ENCODE measurements around the gene TM9SF1.

The TM9SF1 gene

GRCh38 chr14:24178399-24179178 is 16.7 kb downstream of the TM9SF1 start:
- no peak for DNase-seq (ENCODE audit: low read depth)

- no peak for DNase-seq (ENCODE audit: low read depth)
These were observed 17.4 kb downstream of the TM9SF1 start for GRCh38 chr14:24177891-24178290.

GRCh38 chr14:24177041-24177825 is 18.0 kb downstream of the TM9SF1 start:
- DNase-seq (ENCODE audit: low read depth), result no peak

GRCh38 chr14:24176599-24176998 is 18.6 kb downstream of the TM9SF1 start:
- DNase-seq (ENCODE audit: low read depth), result no peak

- DNase-seq (ENCODE audit: low read depth), result no peak
These were observed 22.4 kb downstream of the TM9SF1 start for GRCh38 chr14:24172871-24173281.

GRCh38 chr14:24172261-24172860 is 22.9 kb downstream of the TM9SF1 start:
- no peak for DNase-seq (ENCODE audit: low read depth)

- peak; percentile 49 for DNase-seq (ENCODE audit: low read depth)
These were observed 23.6 kb downstream of the TM9SF1 start, which contains the start of gene REC8 for GRCh38 chr14:24171422-24172260. TSS of gene REC8 (plus strand) at chr14:24172080. CDS start at chr14:24172553, 473 bp downstream.

GRCh38 chr14:24167469-24168114 is 27.6 kb downstream of the TM9SF1 start:
- DNase-seq (ENCODE audit: low read depth), result no peak

GRCh38 chr14:24165785-24166184 is 29.5 kb downstream of the TM9SF1 start:
- no peak for DNase-seq (ENCODE audit: low read depth)

- no peak for DNase-seq (ENCODE audit: low read depth)
These were observed 30.7 kb downstream of the TM9SF1 start for GRCh38 chr14:24164518-24164991.

GRCh38 chr14:24162093-24162492 is 33.1 kb downstream of the TM9SF1 start:
- DNase-seq (ENCODE audit: low read depth), result no peak

- DNase-seq (ENCODE audit: low read depth), result peak; percentile 92
These were observed 34.1 kb downstream of the TM9SF1 start, which contains the start of gene IRF9 for GRCh38 chr14:24160850-24161804. TSS of gene IRF9 (plus strand) at chr14:24161265. CDS start at chr14:24162145, 880 bp downstream.

GRCh38 chr14:24160499-24160849 is 34.8 kb downstream of the TM9SF1 start:
- DNase-seq (ENCODE audit: low read depth), result no peak

GRCh38 chr14:24159777-24160498 is 35.3 kb downstream of the TM9SF1 start:
- no peak for DNase-seq (ENCODE audit: low read depth)

- no peak for DNase-seq (ENCODE audit: low read depth)
These were observed 37.9 kb downstream of the TM9SF1 start for GRCh38 chr14:24157331-24157730.

GRCh38 chr14:24156840-24157239 is 38.4 kb downstream of the TM9SF1 start:
- no peak for DNase-seq (ENCODE audit: low read depth)

GRCh38 chr14:24155100-24155499 is 40.1 kb downstream of the TM9SF1 start:
- DNase-seq (ENCODE audit: low read depth), result no peak

- DNase-seq (ENCODE audit: low read depth), result no peak
These were observed 43.7 kb downstream of the TM9SF1 start for GRCh38 chr14:24151404-24152080.

- no peak for DNase-seq (ENCODE audit: low read depth)
These were observed 44.2 kb downstream of the TM9SF1 start for GRCh38 chr14:24150993-24151392.
